ENCODE results near the gene STAU1. TPM values are rescaled to one million over a fixed set of nuclear protein-coding genes. Genes with fewer than 3 reads are reported as not detected.

STAU1 gene, protein sequence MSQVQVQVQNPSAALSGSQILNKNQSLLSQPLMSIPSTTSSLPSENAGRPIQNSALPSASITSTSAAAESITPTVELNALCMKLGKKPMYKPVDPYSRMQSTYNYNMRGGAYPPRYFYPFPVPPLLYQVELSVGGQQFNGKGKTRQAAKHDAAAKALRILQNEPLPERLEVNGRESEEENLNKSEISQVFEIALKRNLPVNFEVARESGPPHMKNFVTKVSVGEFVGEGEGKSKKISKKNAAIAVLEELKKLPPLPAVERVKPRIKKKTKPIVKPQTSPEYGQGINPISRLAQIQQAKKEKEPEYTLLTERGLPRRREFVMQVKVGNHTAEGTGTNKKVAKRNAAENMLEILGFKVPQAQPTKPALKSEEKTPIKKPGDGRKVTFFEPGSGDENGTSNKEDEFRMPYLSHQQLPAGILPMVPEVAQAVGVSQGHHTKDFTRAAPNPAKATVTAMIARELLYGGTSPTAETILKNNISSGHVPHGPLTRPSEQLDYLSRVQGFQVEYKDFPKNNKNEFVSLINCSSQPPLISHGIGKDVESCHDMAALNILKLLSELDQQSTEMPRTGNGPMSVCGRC
- polyA plus RNA-seq, result 10 to 100 TPM; 19.2 to 30.4 TPM

DNA sequence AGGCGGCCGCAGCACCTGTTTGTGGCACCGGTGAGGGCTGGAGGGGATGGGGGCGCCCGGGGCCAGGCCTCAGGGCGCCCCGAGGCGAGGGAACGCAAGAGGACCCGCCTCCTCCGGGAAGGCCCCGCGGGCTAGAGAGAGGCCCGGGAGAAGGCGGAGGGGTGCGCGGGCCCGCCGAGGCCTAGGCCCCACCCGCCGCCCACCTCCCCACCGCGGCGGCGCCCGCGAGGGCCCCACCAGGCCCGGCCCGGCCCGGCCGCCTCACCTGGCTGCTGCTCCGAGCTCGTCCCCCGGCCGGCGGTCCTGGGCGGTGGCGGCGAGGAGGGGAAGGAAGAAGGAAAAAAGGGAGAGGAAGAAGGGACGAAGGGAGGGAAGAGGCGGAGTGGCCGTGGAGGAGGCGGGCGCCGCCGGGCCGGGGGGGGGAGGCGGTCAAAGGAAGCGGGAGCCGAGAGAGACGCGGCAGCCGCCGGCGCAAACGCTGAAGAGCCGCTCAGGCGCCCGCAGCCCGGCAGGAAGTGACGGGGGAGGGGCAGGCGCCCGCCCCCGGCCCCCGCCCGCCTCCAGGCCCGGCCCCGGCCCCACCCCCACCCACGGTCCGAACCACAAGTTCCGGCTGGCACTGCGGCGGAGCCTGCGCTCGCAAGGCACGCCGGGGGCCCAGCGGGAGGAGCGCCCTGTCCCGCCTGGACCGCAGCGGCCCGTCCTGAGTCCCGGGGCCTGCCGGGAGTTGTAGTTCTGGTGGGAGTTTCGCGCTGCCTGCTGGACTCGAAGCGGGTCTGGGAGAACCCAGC is at the start of gene STAU1:
Gene STAU1, minus strand, starts transcription at position 484 of the 791 bp plus-strand sequence. CDS start 22,133 bp downstream, outside the sequence.
- Histone ChIP-seq H3K4me1 (ENCODE audit: control insufficient read depth in 2 of 2, insufficient read depth in 2 of 2, low read length in 1 of 2) (no peaks in the 10 kb centered on the region), H3K27ac (ENCODE audit: low read depth in 2 of 2, low read length in 1 of 2) (peak within 1 kb of the TSS; percentile 85 to 96), H3K4me3 (ENCODE audit: low read depth in 1 of 2, low read length in 2 of 2) (peak within 1 kb of the TSS; percentile 82 to 86), H3K36me3 (ENCODE audit: control insufficient read depth in 2 of 2, insufficient read depth in 2 of 2, low read length in 1 of 2) (no peaks in the 10 kb centered on the region), H3K27me3 (ENCODE audit: control insufficient read depth in 1 of 2, insufficient read depth in 2 of 2, low read length in 2 of 2) (no peaks in the 10 kb centered on the region), H3K9me3 (ENCODE audit: control insufficient read depth in 2 of 2, insufficient read depth in 1 of 2, low read depth in 1 of 2, low read length in 1 of 2) (no peaks in the 10 kb centered on the region)
- 1% methylated on average over 50 to 89 of the region's 89 CpGs for WGBS, 2 donors

DNA sequence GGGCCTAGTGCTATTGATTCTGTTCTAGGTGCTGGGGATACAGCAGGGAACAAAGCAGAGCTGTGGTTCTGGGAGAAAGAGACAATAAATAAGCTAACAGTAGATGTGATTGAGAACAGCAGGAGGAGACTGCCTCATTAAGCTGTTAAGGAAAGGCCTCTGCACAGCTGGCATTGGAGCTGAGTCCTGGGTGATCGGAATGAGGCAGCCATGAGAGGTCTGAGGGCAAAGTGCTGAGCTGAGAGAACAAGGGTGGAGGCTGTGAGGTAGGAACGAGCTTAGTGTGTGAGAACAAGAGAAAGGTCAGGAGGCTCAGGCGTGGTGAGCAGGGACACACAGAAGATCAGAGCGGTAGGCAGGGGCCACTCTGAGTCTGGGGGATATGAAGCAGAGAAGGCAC is 49.4 kb upstream of the STAU1 start:
- Histone ChIP-seq H3K36me3 (ENCODE audit: control insufficient read depth in 2 of 2, insufficient read depth in 2 of 2, low read length in 1 of 2) (peaks cover 49 to 58% of the 10 kb centered on the region in 2 donors), H3K9me3 (ENCODE audit: control insufficient read depth in 2 of 2, insufficient read depth in 1 of 2, low read depth in 1 of 2, low read length in 1 of 2) (no peaks in the 10 kb centered on the region), H3K4me3 (ENCODE audit: low read depth in 1 of 2, low read length in 2 of 2) (no peak overlapping the region), H3K27me3 (ENCODE audit: control insufficient read depth in 1 of 2, insufficient read depth in 2 of 2, low read length in 2 of 2) (no peaks in the 10 kb centered on the region), H3K27ac (ENCODE audit: low read depth in 2 of 2, low read length in 1 of 2) (no peak overlapping the region), H3K4me1 (ENCODE audit: control insufficient read depth in 2 of 2, insufficient read depth in 2 of 2, low read length in 1 of 2) (no peaks in the 10 kb centered on the region)
- WGBS, 2 donors, result 82 to 92% methylated on average over 4 of the region's 4 CpGs

DNA sequence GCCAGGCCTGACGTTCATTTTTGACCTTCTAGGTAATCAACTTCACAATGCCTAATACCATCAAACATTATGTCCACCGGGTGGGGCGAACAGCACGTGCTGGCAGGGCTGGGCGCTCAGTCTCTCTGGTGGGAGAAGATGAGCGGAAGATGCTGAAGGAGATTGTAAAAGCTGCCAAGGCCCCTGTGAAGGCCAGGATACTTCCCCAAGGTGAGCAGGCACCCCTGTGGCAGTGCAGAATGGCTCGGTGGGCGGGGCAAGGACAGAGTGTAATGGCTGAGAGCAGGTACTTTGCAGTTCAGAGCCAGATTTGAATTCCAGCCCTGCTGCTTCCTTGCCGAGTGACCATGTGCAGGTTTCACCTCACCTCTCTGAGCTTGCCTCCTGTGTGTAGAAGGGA is 48.2 kb upstream of the STAU1 start:
- Histone ChIP-seq H3K27ac (ENCODE audit: low read depth in 2 of 2, low read length in 1 of 2) (no peak overlapping the region), H3K36me3 (ENCODE audit: control insufficient read depth in 2 of 2, insufficient read depth in 2 of 2, low read length in 1 of 2) (peaks cover 41 to 52% of the 10 kb centered on the region in 2 donors), H3K4me3 (ENCODE audit: low read depth in 1 of 2, low read length in 2 of 2) (no peak overlapping the region), H3K9me3 (ENCODE audit: control insufficient read depth in 2 of 2, insufficient read depth in 1 of 2, low read depth in 1 of 2, low read length in 1 of 2) (no peaks in the 10 kb centered on the region), H3K4me1 (ENCODE audit: control insufficient read depth in 2 of 2, insufficient read depth in 2 of 2, low read length in 1 of 2) (no peaks in the 10 kb centered on the region), H3K27me3 (ENCODE audit: control insufficient read depth in 1 of 2, insufficient read depth in 2 of 2, low read length in 2 of 2) (no peaks in the 10 kb centered on the region)
- WGBS, 2 donors, result 90 to 92% methylated on average over 9 of the region's 9 CpGs

DNA sequence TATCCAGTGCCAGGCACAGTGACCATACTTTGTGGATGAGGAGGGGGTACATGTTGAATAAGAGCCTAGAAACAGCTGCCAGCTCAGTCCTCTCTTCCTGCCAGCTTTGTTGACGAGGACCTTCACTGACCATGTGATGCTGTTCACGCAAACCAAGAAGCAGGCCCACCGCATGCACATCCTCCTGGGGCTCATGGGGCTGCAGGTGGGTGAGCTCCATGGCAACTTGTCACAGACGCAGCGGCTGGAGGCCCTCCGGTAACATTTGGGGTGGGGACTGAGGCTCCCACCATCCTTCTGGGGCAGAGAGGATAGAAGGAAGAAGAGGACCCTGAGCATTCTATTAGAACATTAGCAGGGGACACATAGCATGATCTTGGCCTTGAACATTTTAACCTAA is 46.7 kb upstream of the STAU1 start:
- peaks cover 44 to 63% of the 10 kb centered on the region in 2 donors for H3K36me3 ChIP-seq (ENCODE audit: control insufficient read depth in 2 of 2, insufficient read depth in 2 of 2, low read length in 1 of 2)
- WGBS, 2 donors, result 94 to 95% methylated on average over 6 of the region's 6 CpGs

DNA sequence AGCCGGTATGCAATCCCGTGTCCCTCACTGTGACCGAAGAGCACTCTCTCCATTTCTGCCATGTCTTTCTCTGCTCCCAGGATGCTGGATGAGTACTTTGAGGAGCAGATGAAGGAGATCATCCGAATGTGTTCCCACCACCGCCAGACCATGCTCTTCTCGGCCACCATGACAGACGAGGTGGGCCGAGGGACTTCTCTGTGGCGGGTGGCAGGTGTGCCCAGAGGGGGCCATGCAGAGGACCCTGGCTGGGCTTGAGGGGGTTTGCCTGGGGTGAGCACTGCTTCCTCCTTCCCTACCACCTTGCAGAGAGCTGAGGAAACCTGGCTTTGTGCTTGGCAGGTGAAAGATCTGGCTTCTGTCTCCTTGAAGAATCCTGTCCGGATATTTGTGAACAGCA is 45.1 kb upstream of the STAU1 start:
- WGBS, 2 donors, result 95 to 96% methylated on average over 10 of the region's 10 CpGs

More for the DNA sequence above, 46.7 kb upstream of the STAU1 start:
- no peak overlapping the region for H3K27ac ChIP-seq (ENCODE audit: low read depth in 2 of 2, low read length in 1 of 2)
- no peaks in the 10 kb centered on the region for H3K27me3 ChIP-seq (ENCODE audit: control insufficient read depth in 1 of 2, insufficient read depth in 2 of 2, low read length in 2 of 2)
- H3K9me3 ChIP-seq (ENCODE audit: control insufficient read depth in 2 of 2, insufficient read depth in 1 of 2, low read depth in 1 of 2, low read length in 1 of 2), result no peaks in the 10 kb centered on the region
- no peak overlapping the region for H3K4me3 ChIP-seq (ENCODE audit: low read depth in 1 of 2, low read length in 2 of 2)
- no peaks in the 10 kb centered on the region for H3K4me1 ChIP-seq (ENCODE audit: control insufficient read depth in 2 of 2, insufficient read depth in 2 of 2, low read length in 1 of 2)

DNA sequence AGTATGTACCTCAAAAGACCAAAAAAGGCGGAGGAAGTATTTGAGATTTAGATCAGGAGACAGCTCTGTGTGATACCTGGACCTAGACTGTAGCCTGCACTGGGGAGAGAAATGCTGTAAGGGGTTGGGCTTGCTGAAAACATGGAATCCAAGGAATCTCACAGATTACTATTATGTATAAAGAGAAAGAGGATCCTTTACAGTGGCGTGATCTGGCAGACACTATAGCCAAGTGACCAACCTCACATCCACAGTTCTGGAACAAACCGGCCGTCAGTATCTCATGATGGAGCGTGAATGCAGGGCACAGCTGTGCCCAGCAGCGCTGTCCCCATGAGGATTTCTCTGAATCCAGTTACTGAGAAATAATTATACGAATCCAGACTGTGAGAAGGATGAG is 43.3 kb upstream of the STAU1 start:
- Histone ChIP-seq H3K27me3 (ENCODE audit: control insufficient read depth in 1 of 2, insufficient read depth in 2 of 2, low read length in 2 of 2) (no peaks in the 10 kb centered on the region), H3K36me3 (ENCODE audit: control insufficient read depth in 2 of 2, insufficient read depth in 2 of 2, low read length in 1 of 2) (peaks cover 29 to 49% of the 10 kb centered on the region in 2 donors), H3K27ac (ENCODE audit: low read depth in 2 of 2, low read length in 1 of 2) (no peak overlapping the region), H3K9me3 (ENCODE audit: control insufficient read depth in 2 of 2, insufficient read depth in 1 of 2, low read depth in 1 of 2, low read length in 1 of 2) (no peaks in the 10 kb centered on the region), H3K4me3 (ENCODE audit: low read depth in 1 of 2, low read length in 2 of 2) (no peak overlapping the region), H3K4me1 (ENCODE audit: control insufficient read depth in 2 of 2, insufficient read depth in 2 of 2, low read length in 1 of 2) (no peaks in the 10 kb centered on the region)
- 82 to 92% methylated on average over 7 of the region's 7 CpGs for WGBS, 2 donors

More for the DNA sequence above, 45.1 kb upstream of the STAU1 start:
- Histone ChIP-seq H3K27me3 (ENCODE audit: control insufficient read depth in 1 of 2, insufficient read depth in 2 of 2, low read length in 2 of 2) (no peaks in the 10 kb centered on the region), H3K4me1 (ENCODE audit: control insufficient read depth in 2 of 2, insufficient read depth in 2 of 2, low read length in 1 of 2) (no peaks in the 10 kb centered on the region), H3K9me3 (ENCODE audit: control insufficient read depth in 2 of 2, insufficient read depth in 1 of 2, low read depth in 1 of 2, low read length in 1 of 2) (no peaks in the 10 kb centered on the region), H3K4me3 (ENCODE audit: low read depth in 1 of 2, low read length in 2 of 2) (no peak overlapping the region), H3K27ac (ENCODE audit: low read depth in 2 of 2, low read length in 1 of 2) (no peak overlapping the region), H3K36me3 (ENCODE audit: control insufficient read depth in 2 of 2, insufficient read depth in 2 of 2, low read length in 1 of 2) (peaks cover 34 to 55% of the 10 kb centered on the region in 2 donors)

DNA sequence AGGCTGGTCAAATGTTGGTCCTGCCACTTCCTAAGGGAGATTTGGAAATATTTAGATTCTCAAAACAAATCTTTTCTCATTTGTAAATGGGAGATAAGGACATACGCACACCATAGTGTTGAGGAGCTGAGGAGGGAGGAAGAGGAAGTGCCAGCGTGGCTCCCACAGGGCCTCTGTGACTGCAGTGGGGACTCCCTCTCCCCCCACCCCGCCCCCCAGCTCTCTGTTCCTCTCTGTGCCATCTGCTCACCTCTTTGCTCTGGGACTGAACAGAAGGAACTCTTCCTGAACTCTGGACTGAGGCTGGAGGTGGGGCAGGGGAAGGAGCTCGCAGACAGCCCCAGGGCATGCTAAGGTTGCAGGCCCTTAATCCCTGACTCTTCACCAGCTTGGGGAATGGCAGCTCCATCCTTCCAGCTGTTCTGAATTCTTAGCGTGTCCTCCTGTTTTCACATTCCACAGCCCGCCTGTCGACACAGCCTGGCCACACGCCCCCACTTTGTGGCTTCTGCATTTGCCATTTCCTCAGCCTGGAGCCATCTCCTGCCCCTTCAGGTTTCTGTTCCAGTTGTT is 42.5 kb upstream of the STAU1 start:
- Histone ChIP-seq H3K27ac (ENCODE audit: low read depth in 2 of 2, low read length in 1 of 2) (no peak overlapping the region), H3K36me3 (ENCODE audit: control insufficient read depth in 2 of 2, insufficient read depth in 2 of 2, low read length in 1 of 2) (peaks cover 27 to 51% of the 10 kb centered on the region in 2 donors), H3K27me3 (ENCODE audit: control insufficient read depth in 1 of 2, insufficient read depth in 2 of 2, low read length in 2 of 2) (no peaks in the 10 kb centered on the region), H3K9me3 (ENCODE audit: control insufficient read depth in 2 of 2, insufficient read depth in 1 of 2, low read depth in 1 of 2, low read length in 1 of 2) (no peaks in the 10 kb centered on the region), H3K4me1 (ENCODE audit: control insufficient read depth in 2 of 2, insufficient read depth in 2 of 2, low read length in 1 of 2) (no peaks in the 10 kb centered on the region), H3K4me3 (ENCODE audit: low read depth in 1 of 2, low read length in 2 of 2) (no peak overlapping the region)
- WGBS, 2 donors, result 76% methylated on average over 8 of the region's 8 CpGs

DNA sequence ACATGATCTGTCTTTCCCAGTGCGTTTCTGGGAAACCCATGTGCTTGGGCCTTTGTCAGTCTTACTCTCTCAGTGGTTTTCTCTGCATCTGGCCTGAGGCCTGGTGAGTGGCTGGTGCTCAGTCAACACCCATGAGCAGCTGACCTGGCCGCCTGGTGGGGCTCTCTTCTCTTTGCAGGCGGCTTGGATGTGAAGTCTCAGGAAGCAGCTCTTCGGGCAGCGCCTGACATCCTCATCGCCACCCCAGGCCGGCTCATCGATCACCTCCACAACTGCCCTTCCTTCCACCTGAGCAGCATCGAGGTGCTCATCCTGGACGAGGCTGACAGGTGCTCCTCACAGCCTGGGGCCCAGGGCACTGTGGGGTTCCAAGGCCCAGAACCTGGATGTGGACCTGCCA is 41.9 kb upstream of the STAU1 start:
- Histone ChIP-seq H3K4me1 (ENCODE audit: control insufficient read depth in 2 of 2, insufficient read depth in 2 of 2, low read length in 1 of 2) (no peaks in the 10 kb centered on the region), H3K27ac (ENCODE audit: low read depth in 2 of 2, low read length in 1 of 2) (no peak overlapping the region)

DNA sequence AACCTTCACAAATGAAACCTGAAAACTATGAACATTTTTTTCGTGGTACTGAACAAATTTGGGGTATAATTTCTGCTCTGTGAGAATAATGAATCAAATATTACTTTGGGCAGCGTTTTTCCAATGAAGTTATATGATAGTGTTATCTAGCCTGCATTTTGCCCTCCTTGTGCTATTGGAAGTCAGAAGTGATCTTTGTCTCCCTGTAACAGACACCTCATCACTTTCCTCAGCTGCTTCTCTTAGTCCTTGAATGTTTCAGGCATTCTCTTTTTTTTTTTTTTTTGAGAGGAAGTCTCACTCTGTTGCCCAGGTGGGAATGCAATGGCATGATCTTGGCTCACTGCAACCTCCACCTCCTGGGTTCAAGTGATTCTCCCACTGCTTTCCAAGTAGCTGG is 41.2 kb upstream of the STAU1 start:
- H3K4me3 ChIP-seq (ENCODE audit: low read depth in 1 of 2, low read length in 2 of 2), result no peak overlapping the region
- peaks cover 25 to 47% of the 10 kb centered on the region in 2 donors for H3K36me3 ChIP-seq (ENCODE audit: control insufficient read depth in 2 of 2, insufficient read depth in 2 of 2, low read length in 1 of 2)

More for the DNA sequence above, 41.9 kb upstream of the STAU1 start:
- Histone ChIP-seq H3K4me3 (ENCODE audit: low read depth in 1 of 2, low read length in 2 of 2) (no peak overlapping the region), H3K9me3 (ENCODE audit: control insufficient read depth in 2 of 2, insufficient read depth in 1 of 2, low read depth in 1 of 2, low read length in 1 of 2) (no peaks in the 10 kb centered on the region), H3K36me3 (ENCODE audit: control insufficient read depth in 2 of 2, insufficient read depth in 2 of 2, low read length in 1 of 2) (peaks cover 28 to 48% of the 10 kb centered on the region in 2 donors), H3K27me3 (ENCODE audit: control insufficient read depth in 1 of 2, insufficient read depth in 2 of 2, low read length in 2 of 2) (no peaks in the 10 kb centered on the region)
- WGBS, 2 donors, result 88 to 90% methylated on average over 10 of the region's 10 CpGs

More for the DNA sequence above, 41.2 kb upstream of the STAU1 start:
- no peaks in the 10 kb centered on the region for H3K9me3 ChIP-seq (ENCODE audit: control insufficient read depth in 2 of 2, insufficient read depth in 1 of 2, low read depth in 1 of 2, low read length in 1 of 2)
- H3K4me1 ChIP-seq (ENCODE audit: control insufficient read depth in 2 of 2, insufficient read depth in 2 of 2, low read length in 1 of 2), result no peaks in the 10 kb centered on the region
- H3K27ac ChIP-seq (ENCODE audit: low read depth in 2 of 2, low read length in 1 of 2), result no peak overlapping the region
- WGBS, 2 donors, result 86 to 93% methylated on average over 2 of the region's 2 CpGs
- no peaks in the 10 kb centered on the region for H3K27me3 ChIP-seq (ENCODE audit: control insufficient read depth in 1 of 2, insufficient read depth in 2 of 2, low read length in 2 of 2)
